ENCODE results near the gene LIMA1.

DNA sequence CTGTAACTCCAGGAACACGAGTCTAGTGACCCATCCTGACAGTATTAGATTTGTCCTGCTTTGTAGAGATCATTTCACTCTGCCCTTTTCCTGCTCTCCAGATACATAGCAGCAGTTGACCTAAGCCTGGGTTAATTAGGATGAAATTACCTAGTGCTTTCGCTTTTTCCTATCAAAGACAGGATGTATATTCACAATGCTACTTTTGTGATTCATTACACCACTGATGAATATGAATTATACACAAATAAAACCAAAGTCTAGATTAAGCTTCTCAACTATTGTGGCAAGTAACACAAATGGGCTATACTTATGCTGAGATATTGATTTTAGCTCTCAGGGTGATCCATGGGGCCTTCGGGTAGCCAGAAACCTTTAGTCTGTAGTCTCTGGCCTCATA lies 134.0 kb downstream of the LIMA1 start:
- TF ChIP-seq, protein P1, sequence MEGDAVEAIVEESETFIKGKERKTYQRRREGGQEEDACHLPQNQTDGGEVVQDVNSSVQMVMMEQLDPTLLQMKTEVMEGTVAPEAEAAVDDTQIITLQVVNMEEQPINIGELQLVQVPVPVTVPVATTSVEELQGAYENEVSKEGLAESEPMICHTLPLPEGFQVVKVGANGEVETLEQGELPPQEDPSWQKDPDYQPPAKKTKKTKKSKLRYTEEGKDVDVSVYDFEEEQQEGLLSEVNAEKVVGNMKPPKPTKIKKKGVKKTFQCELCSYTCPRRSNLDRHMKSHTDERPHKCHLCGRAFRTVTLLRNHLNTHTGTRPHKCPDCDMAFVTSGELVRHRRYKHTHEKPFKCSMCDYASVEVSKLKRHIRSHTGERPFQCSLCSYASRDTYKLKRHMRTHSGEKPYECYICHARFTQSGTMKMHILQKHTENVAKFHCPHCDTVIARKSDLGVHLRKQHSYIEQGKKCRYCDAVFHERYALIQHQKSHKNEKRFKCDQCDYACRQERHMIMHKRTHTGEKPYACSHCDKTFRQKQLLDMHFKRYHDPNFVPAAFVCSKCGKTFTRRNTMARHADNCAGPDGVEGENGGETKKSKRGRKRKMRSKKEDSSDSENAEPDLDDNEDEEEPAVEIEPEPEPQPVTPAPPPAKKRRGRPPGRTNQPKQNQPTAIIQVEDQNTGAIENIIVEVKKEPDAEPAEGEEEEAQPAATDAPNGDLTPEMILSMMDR (IDR thresholded peaks at IDR 0.05; ENCODE audit: borderline replicate concordance, extremely low read depth, low read length, poor library complexity, severe bottlenecking), result no peak
- no peak for TF ChIP-seq EZH2 (IDR thresholded peaks at IDR 0.05; ENCODE audit: borderline replicate concordance, low read depth, low read length, severe bottlenecking)

Data from DND-41 (cell line).